GM12864 (cell line): ENCODE measurements around the gene TC2N.
"Not testable (repeated sequence)": the region's sequence is repeated elsewhere in the genome, so short reads cannot be mapped to it uniquely, and the experiment has no call there.

Experiments
- DNase-seq: peaks from one replicate; pipeline ENCODE4 v3.0.0-alpha.2; 2011; ENCODE audit warnings: low read depth
- H3K4me3 ChIP-seq: 2 replicates; pipeline ENCODE4 v1.5.1; 2011; ENCODE audit warnings: mild to moderate bottlenecking, low read depth, low read length, control low read depth
- TF ChIP-seq, protein P1 (sequence below): IDR thresholded peaks from 2 replicates; pipeline ENCODE4 v1.5.1; 2011; ENCODE audit warnings: low read depth, mild to moderate bottlenecking, moderate library complexity, low read length, control low read depth, inconsistent platforms; ENCODE audit errors: missing control alignments

Gene TC2N

DNA sequence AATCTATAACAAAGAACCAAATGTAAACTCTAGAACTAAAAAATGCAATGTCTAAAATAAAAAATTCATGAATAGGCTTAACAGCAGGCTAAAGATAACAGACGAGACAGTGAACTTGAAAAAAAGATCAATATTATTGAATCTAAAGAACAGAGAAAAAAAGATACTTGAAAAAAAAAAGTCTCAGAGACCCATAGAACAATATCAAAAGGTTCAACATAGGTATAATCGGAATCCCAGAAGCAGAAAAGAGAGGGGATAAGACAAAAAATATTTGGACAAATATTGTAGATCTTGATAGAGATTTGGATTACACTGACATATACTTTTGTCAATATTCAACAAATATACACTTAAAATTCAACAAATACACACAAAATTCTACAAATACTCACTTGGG lies 56.6 kb downstream of the TC2N start:
- no peak for DNase-seq
- TF ChIP-seq, protein P1, sequence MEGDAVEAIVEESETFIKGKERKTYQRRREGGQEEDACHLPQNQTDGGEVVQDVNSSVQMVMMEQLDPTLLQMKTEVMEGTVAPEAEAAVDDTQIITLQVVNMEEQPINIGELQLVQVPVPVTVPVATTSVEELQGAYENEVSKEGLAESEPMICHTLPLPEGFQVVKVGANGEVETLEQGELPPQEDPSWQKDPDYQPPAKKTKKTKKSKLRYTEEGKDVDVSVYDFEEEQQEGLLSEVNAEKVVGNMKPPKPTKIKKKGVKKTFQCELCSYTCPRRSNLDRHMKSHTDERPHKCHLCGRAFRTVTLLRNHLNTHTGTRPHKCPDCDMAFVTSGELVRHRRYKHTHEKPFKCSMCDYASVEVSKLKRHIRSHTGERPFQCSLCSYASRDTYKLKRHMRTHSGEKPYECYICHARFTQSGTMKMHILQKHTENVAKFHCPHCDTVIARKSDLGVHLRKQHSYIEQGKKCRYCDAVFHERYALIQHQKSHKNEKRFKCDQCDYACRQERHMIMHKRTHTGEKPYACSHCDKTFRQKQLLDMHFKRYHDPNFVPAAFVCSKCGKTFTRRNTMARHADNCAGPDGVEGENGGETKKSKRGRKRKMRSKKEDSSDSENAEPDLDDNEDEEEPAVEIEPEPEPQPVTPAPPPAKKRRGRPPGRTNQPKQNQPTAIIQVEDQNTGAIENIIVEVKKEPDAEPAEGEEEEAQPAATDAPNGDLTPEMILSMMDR, result no peak
- no peak overlapping the region for H3K4me3 ChIP-seq

DNA sequence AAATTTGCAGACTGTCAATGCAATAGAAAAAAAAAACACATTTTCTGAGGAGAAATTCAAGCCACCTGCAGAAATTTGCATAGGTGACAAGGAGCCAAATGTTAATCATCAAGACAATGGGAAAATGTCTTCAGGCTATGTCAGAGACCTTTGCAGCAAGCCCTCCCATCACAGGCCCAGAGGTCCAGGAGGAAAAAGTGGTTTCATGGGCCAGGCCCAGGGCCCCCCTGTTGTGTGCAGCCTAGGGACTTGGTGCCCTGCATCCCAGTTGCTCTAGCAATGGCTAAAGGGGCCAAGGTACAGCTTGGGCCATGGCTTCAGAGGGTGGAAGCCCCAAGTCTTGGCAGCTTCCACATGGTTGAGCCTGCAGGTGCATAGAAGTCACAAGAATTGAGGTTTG lies 60.6 kb downstream of the TC2N start:
- DNase-seq, result no peak
- H3K4me3 ChIP-seq, result no peak overlapping the region
- TF ChIP-seq, protein P1, result no peak

DNA sequence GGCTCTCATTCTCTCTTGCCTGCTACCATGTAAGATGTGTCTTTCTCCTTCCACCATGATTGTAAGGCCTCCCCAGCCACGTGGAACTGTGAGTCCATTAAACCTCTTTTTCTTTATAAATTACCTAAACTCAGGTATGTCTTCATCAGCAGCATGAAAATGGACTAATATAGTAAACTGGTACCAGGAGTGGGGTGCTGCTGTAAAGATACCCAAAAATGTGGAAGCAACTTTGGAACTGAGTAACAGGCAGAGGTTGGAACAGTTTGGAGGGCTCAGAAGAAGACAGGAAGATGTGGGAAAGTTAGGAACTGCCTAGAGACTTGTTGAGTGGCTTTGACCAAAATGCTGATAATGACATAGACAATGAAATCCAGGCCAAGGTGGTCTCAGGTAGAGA lies 61.2 kb downstream of the TC2N start:
- not testable (repeated sequence) for H3K4me3 ChIP-seq, DNase-seq

DNA sequence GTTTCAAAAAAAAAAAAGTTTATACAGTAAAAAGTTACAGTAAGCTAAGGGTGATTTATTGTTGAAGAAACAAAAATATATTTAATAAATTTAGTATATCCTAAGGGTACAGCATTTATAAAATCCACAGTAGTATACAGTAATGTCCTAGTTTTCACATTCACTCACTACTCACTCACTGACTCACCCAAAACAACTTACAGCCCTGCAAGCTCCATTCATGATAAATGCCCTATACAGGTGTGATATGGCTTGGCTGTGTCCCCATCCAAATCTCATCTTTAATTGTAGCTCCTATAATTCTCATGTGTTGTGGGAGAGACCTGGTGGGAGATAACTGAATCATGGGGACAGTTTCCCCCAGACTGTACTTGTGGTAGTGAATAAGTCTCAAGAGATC lies 61.7 kb downstream of the TC2N start:
- TF ChIP-seq, protein P1, result no peak
- no peak overlapping the region for H3K4me3 ChIP-seq
- DNase-seq, result no peak

DNA sequence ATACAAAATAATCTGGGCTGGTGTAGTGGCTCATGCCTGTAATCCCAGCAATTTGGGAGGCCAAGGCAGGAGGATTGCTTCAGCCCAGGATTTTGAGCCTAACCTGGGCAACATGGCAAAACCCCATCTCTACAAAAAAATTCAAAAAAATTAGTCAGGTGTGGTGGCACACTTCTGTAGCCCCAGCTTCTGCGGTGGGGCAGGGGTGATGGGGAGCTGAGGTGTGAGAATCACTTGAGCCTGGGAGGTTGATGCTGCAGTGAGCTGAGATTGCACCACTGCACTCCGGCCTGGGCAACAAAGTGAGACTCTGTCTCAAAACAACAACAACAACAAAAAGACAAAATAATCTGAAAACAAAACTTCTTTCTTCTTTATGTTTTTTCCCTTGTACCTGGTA lies 66.0 kb downstream of the TC2N start:
- no peak overlapping the region for H3K4me3 ChIP-seq
- TF ChIP-seq, protein P1, result no peak
- DNase-seq, result no peak

DNA sequence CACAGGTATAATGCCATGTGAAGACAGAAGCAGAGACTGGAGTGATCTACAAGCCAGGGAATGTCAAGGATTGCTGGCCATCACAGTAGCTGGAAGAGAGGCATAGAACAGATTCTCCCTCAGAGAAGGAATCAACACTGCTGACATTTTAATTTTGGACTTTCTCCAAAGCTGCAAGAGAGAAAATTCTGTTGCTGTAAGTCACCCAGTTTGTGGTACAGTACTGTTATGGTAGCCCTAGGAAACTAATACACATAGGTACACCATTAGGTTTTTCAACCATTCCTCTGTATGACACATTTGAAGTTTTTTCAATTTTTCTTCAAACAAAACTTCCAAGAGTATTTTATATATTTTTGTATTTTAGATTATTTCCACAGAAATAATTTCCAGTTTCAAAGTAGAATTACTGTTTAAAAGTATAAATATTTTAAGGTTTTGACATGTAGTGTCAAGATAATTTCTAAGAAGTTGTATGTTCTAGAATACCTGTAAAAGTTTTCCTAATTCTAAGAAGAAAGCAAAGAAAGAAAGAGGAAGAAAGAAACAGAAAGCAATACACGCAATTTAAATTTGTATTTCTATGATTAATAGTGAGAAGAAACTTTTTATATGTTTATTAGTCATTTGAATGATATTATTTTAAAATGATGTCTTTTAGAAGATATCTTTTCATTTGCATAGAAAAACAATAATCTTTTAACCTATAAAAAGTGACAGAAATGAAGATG lies 70.6 kb downstream of the TC2N start:
- no peak overlapping the region for H3K4me3 ChIP-seq
- TF ChIP-seq, protein P1, result no peak
- DNase-seq, result no peak

DNA sequence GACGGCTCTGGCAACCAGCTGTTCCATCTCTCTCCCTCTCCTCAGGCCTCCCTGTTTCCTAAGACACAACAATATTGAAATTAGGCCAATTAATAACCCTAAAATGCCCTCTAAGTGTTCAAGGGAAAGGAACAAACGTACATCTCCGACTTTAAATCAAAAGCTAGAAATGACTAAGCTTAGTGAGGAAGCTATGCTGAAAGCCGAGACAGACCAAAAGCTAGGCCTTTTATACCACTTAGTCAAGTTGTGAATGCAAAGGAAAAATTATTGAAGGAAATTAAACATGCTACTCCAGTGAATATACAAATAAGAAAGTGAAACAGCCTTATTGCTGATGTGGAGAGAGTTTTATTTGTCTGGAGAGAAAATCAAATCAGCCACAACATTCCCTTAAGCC lies 73.6 kb downstream of the TC2N start:
- no peak overlapping the region for H3K4me3 ChIP-seq
- DNase-seq, result no peak
- TF ChIP-seq, protein P1, result no peak
